ENCODE data around the gene TUNAR. TPM values are rescaled to one million over a fixed set of nuclear protein-coding genes. Genes with fewer than 3 reads are reported as not detected.

TUNAR gene
- total RNA-seq, 4 donors from 2014 or later = not detected

GRCh38 chr14:95831468-95831867, 45.2 kb upstream of the TUNAR start:
- Histone ChIP-seq H3K27ac (no peak overlapping the region), H3K36me3 (no peaks in the 10 kb centered on the region), H3K4me1 (no peaks in the 10 kb centered on the region), H3K4me3 (no peak overlapping the region), H3K27me3 (peaks cover 0 to 61% (median 0%) of the 10 kb centered on the region in 4 donors), H3K9me3 (peaks cover 0 to 9% (median 0%) of the 10 kb centered on the region in 3 donors)
- no peak for TF ChIP-seq CTCF (IDR thresholded peaks at IDR 0.05)
- TF ChIP-seq POLR2A (IDR thresholded peaks at IDR 0.05) = no peak
- 33 to 41% methylated on average over 3 to 5 of the region's 5 CpGs for WGBS, 2 donors
- intact Hi-C loops (cut with DNase I) = no loop called here
- no peak for DNase-seq

GRCh38 chr14:95832012-95832411, 44.6 kb upstream of the TUNAR start:
- H3K27ac ChIP-seq = no peak overlapping the region
- TF ChIP-seq POLR2A (IDR thresholded peaks at IDR 0.05) (no peak), CTCF (IDR thresholded peaks at IDR 0.05) (no peak)
- intact Hi-C loops (cut with DNase I) = no loop called here
- DNase-seq = no peak
- no peaks in the 10 kb centered on the region for H3K4me1 ChIP-seq
- WGBS, 2 donors = 23 to 28% methylated on average over 7 to 8 of the region's 8 CpGs
- no peak overlapping the region for H3K4me3 ChIP-seq
- no peaks in the 10 kb centered on the region for H3K36me3 ChIP-seq
- H3K27me3 ChIP-seq = peaks cover 0 to 61% (median 0%) of the 10 kb centered on the region in 4 donors
- peaks cover 0 to 9% (median 0%) of the 10 kb centered on the region in 3 donors for H3K9me3 ChIP-seq

GRCh38 chr14:95833429-95833828, 43.2 kb upstream of the TUNAR start:
- H3K27me3 ChIP-seq = peaks cover 0 to 61% (median 0%) of the 10 kb centered on the region in 4 donors
- H3K36me3 ChIP-seq = no peaks in the 10 kb centered on the region
- no peak overlapping the region for H3K27ac ChIP-seq
- H3K4me1 ChIP-seq = no peaks in the 10 kb centered on the region
- no peak for DNase-seq
- H3K4me3 ChIP-seq = no peak overlapping the region
- peaks cover 0 to 8% (median 0%) of the 10 kb centered on the region in 3 donors for H3K9me3 ChIP-seq
- intact Hi-C loops (cut with DNase I) = no loop called here
- TF ChIP-seq POLR2A (IDR thresholded peaks at IDR 0.05) (no peak), CTCF (IDR thresholded peaks at IDR 0.05) (no peak)
- 64 to 77% methylated on average over 3 of the region's 3 CpGs for WGBS, 2 donors

- DNase-seq = no peak
- TF ChIP-seq POLR2A (IDR thresholded peaks at IDR 0.05) = no peak
- no peak for TF ChIP-seq CTCF (IDR thresholded peaks at IDR 0.05)
- Histone ChIP-seq H3K36me3 (no peaks in the 10 kb centered on the region), H3K9me3 (no peaks in the 10 kb centered on the region), H3K4me3 (no peak overlapping the region), H3K27ac (no peak overlapping the region), H3K4me1 (no peaks in the 10 kb centered on the region), H3K27me3 (peaks cover 0 to 55% (median 0%) of the 10 kb centered on the region in 4 donors)
- intact Hi-C loops (cut with DNase I) = no loop called here
- WGBS, 2 donors = 25 to 59% methylated on average over 2 of the region's 2 CpGs
Observed at GRCh38 chr14:95834496-95834895, 42.1 kb upstream of the TUNAR start.

- H3K27me3 ChIP-seq = peaks cover 0 to 48% (median 0%) of the 10 kb centered on the region in 4 donors
- no peaks in the 10 kb centered on the region for H3K9me3 ChIP-seq
- DNase-seq = no peak
- no peak overlapping the region for H3K27ac ChIP-seq
- TF ChIP-seq POLR2A (IDR thresholded peaks at IDR 0.05) = no peak
- no peak for TF ChIP-seq CTCF (IDR thresholded peaks at IDR 0.05)
- WGBS, 2 donors = 56 to 73% methylated on average over 2 to 3 of the region's 3 CpGs
- no peaks in the 10 kb centered on the region for H3K4me1 ChIP-seq
- H3K36me3 ChIP-seq = no peaks in the 10 kb centered on the region
- intact Hi-C loops (cut with DNase I) = no loop called here
- no peak overlapping the region for H3K4me3 ChIP-seq
Observed at GRCh38 chr14:95835121-95835730, 41.4 kb upstream of the TUNAR start.
